Stimulated activated CD4-positive, alpha-beta T cell treated with anti-CD3 and anti-CD28 coated beads, Interleukin-4, amount 100 ng/mL, for 24 hours (primary cell): ENCODE measurements around the gene HERC5.
A peak's percentile ranks its signal among the peaks of the same experiment; 100 is the strongest.
"Not testable (repeated sequence)": the region's sequence is repeated elsewhere in the genome, so short reads cannot be mapped to it uniquely, and the experiment has no call there.

ENCODE experiments used
- DNase-seq: peaks from one replicate; pipeline ENCODE4 v3.0.0-alpha.2; 2020

HERC5 gene

DNA sequence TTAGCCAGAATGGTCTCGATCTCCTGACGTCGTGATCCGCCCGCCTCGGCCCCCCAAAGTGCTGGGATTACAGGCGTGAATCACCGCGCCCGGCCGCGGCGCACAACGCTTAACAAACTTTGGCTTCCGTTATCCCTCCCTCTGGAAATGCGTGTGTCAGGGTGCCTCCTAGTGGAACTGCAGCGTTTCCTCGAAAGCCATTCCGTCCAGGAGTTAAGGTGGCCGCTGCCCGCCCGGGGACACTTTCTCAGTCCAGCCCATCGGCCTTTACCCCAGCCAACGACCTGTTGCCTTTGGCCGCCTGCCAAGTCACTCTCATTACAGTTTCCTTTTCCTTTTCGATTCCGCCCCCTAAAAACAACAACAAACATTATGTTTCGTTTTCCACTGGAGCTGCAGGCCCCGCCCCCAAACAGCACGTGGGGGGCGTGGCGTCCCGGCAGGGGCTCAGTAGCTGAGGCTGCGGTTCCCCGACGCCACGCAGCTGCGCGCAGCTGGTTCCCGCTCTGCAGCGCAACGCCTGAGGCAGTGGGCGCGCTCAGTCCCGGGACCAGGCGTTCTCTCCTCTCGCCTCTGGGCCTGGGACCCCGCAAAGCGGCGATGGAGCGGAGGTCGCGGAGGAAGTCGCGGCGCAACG is at the start of gene HERC5:
Gene HERC5, plus strand, starts transcription at position 450 of the 637 bp plus-strand sequence. Its CDS starts 151 bp downstream, at position 601.
- peak; percentile 88 for DNase-seq

DNA sequence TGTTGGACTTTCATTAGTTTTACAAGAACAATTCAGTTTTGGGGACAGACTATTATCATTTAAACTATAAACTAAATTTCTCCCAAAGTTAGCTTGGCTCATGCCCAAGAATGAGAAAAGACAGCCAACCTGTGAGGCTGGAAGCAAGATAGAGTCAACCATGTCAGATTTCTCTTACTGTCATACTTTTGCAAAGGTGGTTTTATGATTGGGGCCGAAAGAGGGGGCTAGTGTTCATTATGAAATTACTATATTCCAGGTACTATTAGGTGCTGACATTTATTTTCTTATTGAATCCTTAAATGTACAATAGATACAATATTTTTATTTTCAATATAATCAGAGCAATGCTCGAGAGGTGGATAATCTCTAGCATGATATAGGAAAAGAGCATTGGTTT is 47.7 kb upstream of the HERC5 start:
- no peak for DNase-seq

GRCh38 chr4:88409789-88410188 is 47.1 kb upstream of the HERC5 start:
- DNase-seq = no peak

- DNase-seq = no peak
These were observed 45.3 kb upstream of the HERC5 start for GRCh38 chr4:88411491-88412096.

- no peak for DNase-seq
These were observed 43.1 kb upstream of the HERC5 start for GRCh38 chr4:88413801-88414200.

- no peak for DNase-seq
These were observed 42.2 kb upstream of the HERC5 start for GRCh38 chr4:88414755-88415154.

DNA sequence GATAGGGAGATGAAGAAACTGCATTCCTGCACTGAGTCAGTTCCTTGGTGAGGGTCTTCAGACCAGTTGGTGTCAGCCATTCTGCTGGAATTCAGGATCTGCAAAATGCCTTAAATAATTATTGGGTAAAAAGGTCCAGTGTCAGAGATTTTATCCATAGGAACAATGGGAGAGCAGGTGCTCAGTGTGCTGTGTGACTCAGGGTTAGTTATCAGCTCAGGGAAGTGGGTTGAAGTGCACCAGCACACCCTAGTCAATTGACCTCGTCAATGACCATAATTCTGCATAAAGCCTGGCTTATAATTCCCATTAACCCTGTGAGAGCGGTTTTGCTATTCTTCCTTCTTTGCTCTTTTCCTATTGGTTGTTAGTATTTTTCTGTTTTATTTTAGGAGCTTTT is 40.9 kb upstream of the HERC5 start:
- DNase-seq = no peak

- DNase-seq = no peak
These were observed 38.5 kb upstream of the HERC5 start for GRCh38 chr4:88418411-88418810.

- no peak for DNase-seq
These were observed 37.0 kb upstream of the HERC5 start for GRCh38 chr4:88419874-88420273.

DNA sequence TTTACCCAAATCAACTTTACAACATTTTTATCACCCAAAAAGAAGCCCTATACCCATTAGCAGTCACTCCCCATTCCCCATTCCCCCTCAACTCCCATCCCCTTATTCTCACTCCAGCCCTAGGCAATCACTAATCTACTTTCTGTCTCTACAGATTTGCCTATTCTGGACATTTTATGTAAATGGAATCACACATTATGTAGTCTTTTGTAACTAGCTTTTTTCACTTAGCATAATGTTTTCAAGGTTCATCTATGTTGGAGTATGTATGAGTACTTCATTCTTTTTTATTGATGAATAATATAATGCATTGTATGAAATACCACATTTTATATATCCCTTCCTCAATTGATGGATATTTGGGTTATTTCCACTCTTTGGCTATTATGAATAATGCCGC is 36.1 kb upstream of the HERC5 start:
- DNase-seq = no peak

- DNase-seq = no peak
These were observed 34.5 kb upstream of the HERC5 start for GRCh38 chr4:88422403-88422802.

- no peak for DNase-seq
These were observed 27.5 kb upstream of the HERC5 start for GRCh38 chr4:88429401-88429800.

GRCh38 chr4:88435987-88436693 is 20.8 kb upstream of the HERC5 start:
- no peak for DNase-seq

DNA sequence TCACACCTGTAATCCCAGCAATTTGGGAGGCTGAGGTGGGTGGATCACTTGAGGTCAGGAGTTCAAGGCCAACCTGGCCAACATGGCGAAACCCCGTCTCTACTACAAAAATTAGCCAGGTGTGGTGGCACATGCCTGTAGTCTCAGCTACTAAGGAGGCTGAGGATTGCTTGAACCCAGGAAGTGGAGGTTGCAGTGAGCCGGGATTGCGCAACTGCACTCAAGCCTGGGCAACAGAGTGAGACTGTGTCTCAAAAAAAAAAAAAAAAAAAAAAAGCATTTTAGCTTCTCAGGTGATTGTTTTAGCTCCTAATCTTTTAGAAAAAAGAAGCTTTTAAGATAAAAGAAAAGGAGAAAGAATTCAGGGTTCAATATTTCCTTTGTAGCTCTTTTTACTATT is 19.0 kb upstream of the HERC5 start:
- not testable (repeated sequence) for DNase-seq

DNA sequence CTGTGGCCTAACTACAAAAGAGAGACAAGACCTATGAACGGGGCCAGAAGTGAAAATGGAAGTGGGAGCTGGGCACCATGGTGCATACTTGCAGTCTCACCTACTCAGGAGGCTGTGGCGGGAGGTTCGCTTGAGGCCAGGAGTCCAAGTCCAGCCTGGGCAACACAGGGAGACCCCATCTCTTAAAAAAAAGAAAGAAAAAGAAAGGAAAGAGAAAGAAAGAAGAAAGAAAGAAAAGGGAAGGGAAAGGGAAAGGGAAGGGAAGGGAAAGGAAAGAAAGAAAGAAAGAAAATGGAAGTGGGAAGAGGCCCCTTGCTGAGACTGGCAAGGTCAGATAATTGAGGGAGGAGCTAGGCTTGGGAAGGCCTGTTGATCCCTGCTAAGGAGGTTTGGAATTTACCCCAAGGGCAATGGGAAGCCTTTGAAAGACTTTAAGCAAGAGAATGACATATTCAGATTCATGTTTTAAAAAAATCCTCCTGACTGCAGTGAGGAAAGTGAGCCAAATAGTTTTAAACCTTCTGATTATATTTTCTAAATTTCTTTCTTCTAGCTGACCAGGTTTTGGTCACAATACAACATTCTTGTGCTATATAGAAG is 17.7 kb upstream of the HERC5 start:
- DNase-seq = no peak

DNA sequence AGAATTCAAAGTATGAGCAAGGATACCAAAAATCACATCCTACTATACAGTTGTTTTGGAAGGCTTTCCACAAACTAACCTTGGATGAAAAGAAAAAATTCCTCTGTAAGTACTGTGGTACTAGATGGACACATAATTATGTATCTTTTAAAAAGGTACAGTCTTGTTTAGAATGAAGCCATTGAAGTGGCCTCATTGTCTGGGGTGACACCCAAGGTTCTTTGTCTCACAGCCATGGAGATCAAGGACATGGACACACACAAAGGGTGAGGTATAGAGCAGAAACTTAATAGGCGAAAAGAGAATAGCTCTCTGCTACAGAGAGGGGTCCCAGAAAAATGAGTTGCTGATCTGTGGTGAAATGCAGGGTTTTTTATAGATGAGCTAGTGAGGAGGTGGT is 16.8 kb upstream of the HERC5 start:
- DNase-seq = no peak

DNA sequence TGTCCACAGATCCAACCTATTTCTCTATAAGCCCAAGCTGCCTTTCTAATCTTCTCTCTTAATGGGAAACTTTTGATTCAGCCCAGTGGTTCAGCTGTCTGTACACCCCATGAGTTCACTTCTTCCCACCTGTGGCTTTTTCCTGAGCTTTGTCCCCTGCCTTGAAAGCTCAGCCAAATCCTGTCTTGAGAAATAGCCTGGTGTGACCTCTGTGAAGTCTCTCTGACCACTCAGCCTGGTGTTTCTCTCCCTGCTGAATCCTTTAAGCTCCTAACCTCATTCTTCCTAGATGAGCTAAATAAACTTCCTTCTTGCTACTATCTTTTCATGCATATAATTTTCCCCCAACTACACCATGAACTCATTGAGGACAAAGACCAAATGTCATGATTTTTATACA is 15.2 kb upstream of the HERC5 start:
- DNase-seq = no peak

- no peak for DNase-seq
These were observed 14.2 kb upstream of the HERC5 start for GRCh38 chr4:88442689-88443191.

- no peak for DNase-seq
These were observed 13.4 kb upstream of the HERC5 start for GRCh38 chr4:88443486-88443885.

- DNase-seq = no peak
These were observed 11.7 kb upstream of the HERC5 start for GRCh38 chr4:88445252-88445651.

- DNase-seq = no peak
These were observed 10.8 kb upstream of the HERC5 start for GRCh38 chr4:88446124-88446523.

- no peak for DNase-seq
These were observed 9.4 kb upstream of the HERC5 start for GRCh38 chr4:88447371-88448095.

GRCh38 chr4:88448211-88448765 is 8.6 kb upstream of the HERC5 start:
- DNase-seq = not testable (repeated sequence)
